Esophagus squamous epithelium (tissue), 4 donors: Measurements from ENCODE around the gene B4GALT7.

Experiments used
- CTCF ChIP-seq, 6 experiments: fragments of 450-650 bp in 4 of 6; fragments of 200-600 bp in 2 of 6; sonication (generic) in 2 of 6; IDR thresholded peaks; one replicate each; pipeline ENCODE4 v1.5.1; 2016 to 2019; ENCODE audit warnings: antibody characterized with exemption in 6 of 6, mild to moderate bottlenecking in 4 of 6, moderate library complexity in 4 of 6
- POLR2A ChIP-seq, 4 donors: fragments of 450-650 bp; IDR thresholded peaks; one replicate each; pipeline ENCODE4 v1.6.1; 2017; ENCODE audit warnings: antibody characterized with exemption in 4 of 4, mild to moderate bottlenecking in 4 of 4, moderate library complexity in 3 of 4

GRCh38 chr5:177612215-177612673, 12.3 kb downstream of the B4GALT7 start:
- TF ChIP-seq CTCF (IDR thresholded peaks at IDR 0.05) (no peak), POLR2A (IDR thresholded peaks at IDR 0.05) (no peak)
